ENCODE data around the gene VIPR2. TPM values are rescaled to one million over a fixed set of nuclear protein-coding genes. Genes with fewer than 3 reads are reported as not detected.

VIPR2 gene
- total and polyA plus RNA-seq, 8 donors = 0.28 to 0.80 (median 0.44) TPM

DNA sequence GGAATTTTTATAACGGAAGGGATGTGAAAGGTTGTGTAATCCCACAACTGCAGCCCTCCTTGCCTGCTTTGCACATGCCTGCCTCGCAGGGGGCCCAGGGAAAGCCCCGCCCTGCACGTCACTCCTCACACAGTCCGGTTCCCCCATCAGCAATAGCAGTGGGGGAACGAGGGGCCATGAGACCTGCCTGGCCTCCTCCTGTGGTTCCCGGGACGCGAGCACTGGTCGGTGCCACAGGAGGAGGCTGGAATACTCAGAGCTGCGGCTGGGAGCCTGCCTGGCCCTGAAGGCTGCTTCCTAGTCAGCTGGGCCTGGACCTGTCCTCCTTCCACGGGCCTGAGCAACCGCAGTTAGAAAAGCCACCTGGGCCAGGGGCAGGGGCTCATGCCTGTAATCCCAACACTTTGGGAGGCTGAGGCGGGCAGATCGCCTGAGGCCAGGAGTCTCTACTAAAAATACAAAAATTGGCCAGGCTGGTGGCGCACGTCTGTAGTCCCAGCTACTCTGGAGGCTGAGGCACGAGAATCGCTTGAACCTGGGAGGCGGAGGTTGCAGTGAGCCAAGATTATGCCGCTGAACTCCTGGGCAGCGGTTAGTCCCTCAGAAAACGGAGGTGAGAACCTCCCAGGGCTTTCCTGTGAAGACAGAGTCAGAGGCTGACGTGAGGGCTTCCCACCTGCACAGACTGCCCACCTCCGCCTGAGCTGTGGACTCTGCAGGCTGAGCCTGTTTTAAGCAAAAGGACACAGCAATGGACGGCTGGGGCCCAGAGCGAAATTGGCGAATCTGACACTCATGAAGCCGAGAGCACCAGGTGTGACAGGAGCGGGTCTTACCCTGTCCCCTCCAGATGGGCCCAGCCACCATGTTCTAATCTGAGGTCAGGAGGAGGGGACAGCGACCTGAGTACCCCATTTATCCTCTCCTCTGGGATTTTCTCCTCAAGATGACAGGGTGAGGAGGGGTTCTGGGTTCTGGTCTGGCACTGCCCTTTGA lies 52.9 kb downstream of the VIPR2 start:
- no peak for ATAC-seq
- TF ChIP-seq, protein P1, sequence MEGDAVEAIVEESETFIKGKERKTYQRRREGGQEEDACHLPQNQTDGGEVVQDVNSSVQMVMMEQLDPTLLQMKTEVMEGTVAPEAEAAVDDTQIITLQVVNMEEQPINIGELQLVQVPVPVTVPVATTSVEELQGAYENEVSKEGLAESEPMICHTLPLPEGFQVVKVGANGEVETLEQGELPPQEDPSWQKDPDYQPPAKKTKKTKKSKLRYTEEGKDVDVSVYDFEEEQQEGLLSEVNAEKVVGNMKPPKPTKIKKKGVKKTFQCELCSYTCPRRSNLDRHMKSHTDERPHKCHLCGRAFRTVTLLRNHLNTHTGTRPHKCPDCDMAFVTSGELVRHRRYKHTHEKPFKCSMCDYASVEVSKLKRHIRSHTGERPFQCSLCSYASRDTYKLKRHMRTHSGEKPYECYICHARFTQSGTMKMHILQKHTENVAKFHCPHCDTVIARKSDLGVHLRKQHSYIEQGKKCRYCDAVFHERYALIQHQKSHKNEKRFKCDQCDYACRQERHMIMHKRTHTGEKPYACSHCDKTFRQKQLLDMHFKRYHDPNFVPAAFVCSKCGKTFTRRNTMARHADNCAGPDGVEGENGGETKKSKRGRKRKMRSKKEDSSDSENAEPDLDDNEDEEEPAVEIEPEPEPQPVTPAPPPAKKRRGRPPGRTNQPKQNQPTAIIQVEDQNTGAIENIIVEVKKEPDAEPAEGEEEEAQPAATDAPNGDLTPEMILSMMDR (IDR thresholded peaks at IDR 0.05) = no peak
- Histone ChIP-seq H3K27me3 (no peaks in the 10 kb centered on the region), H3K4me3 (no peak overlapping the region), H3K36me3 (no peaks in the 10 kb centered on the region), H3K9me3 (no peaks in the 10 kb centered on the region), H3K27ac (no peak overlapping the region), H3K4me1 (no peaks in the 10 kb centered on the region)
- intact Hi-C loops (cut with DNase I) = no loop called here
- DNase-seq = no peak

- no peak for ATAC-seq
- TF ChIP-seq, protein P1 (IDR thresholded peaks at IDR 0.05) = no peak
- intact Hi-C loops (cut with DNase I) = no loop called here
Measured at GRCh38 chr7:159091041-159091440, 53.6 kb downstream of the VIPR2 start.

GRCh38 chr7:159088016-159088865 lies 56.4 kb downstream of the VIPR2 start:
- ATAC-seq = no peak
- intact Hi-C loops (cut with DNase I) = no loop called here
- peak in 1 of 4 donors; percentile 10 for DNase-seq

More at GRCh38 chr7:159091041-159091440, 53.6 kb downstream of the VIPR2 start:
- no peaks in the 10 kb centered on the region for H3K36me3 ChIP-seq
- H3K27ac ChIP-seq = no peak overlapping the region
- no peaks in the 10 kb centered on the region for H3K4me1 ChIP-seq
- H3K27me3 ChIP-seq = no peaks in the 10 kb centered on the region
- H3K9me3 ChIP-seq = no peaks in the 10 kb centered on the region
- no peak overlapping the region for H3K4me3 ChIP-seq
- no peak for DNase-seq

DNA sequence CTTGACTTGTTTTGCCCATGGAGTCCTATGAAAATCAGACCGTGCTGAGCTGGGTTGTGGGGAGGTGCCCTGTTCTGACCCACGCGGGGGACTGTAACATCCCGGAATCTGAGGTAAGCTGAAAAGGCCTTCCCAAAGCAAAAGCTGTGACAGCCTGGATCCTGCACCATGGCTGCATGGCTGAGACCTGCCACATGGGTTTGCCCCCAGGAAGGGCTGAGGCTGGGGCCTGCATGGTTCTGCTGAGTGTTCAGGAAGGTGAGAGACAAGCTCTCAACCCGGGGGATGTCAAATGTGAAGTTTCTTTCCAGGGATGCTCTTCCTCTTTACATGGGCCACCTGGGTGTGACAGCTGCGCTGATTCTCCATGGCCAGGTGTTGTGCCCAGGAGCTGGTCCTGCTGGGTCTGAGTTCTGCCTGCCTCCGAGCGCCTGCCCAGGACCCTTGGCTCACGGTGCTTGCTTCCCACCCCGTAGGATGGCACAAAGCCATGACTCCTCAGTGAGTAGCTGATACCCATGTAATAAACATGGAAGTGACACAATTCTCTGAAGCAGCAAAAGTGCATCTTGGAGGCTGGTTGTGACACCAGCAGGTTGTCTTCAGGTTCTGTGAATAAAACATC lies 58.3 kb downstream of the VIPR2 start:
- intact Hi-C loops (cut with DNase I) = no loop called here
- ATAC-seq (no peak), DNase-seq (peak in 1 of 4 donors; percentile 10)
- H3K27me3 ChIP-seq = no peaks in the 10 kb centered on the region
- no peaks in the 10 kb centered on the region for H3K4me1 ChIP-seq
- no peaks in the 10 kb centered on the region for H3K9me3 ChIP-seq
- H3K4me3 ChIP-seq = no peak overlapping the region
- H3K27ac ChIP-seq = no peak overlapping the region
- TF ChIP-seq, protein P1 (IDR thresholded peaks at IDR 0.05) = no peak
- no peaks in the 10 kb centered on the region for H3K36me3 ChIP-seq

More at GRCh38 chr7:159088016-159088865, 56.4 kb downstream of the VIPR2 start:
- Histone ChIP-seq H3K36me3 (no peaks in the 10 kb centered on the region), H3K4me1 (no peaks in the 10 kb centered on the region), H3K4me3 (no peak overlapping the region), H3K9me3 (no peaks in the 10 kb centered on the region), H3K27me3 (no peaks in the 10 kb centered on the region), H3K27ac (no peak overlapping the region)
- TF ChIP-seq, protein P1 (IDR thresholded peaks at IDR 0.05) = no peak
